H1 (cell line): ENCODE data around the gene HSPBP1. TPM values are rescaled to one million over a fixed set of nuclear protein-coding genes. Genes with fewer than 3 reads are reported as not detected.

Experiments used
- CTCF ChIA-PET: fragments of 300-600 bp; sonication (Branson Sonifier 250); formaldehyde crosslinking; loops from one replicate; lab custom pipeline; 2021; ENCODE audit not compliant: partially characterized antibody; lab: Charles Lee
- POLR2A ChIA-PET: fragments of 300-600 bp; sonication (Branson Sonifier 250); formaldehyde crosslinking; loops from one replicate; lab custom pipeline; 2021; ENCODE audit warnings: inconsistent platforms; ENCODE audit not compliant: partially characterized antibody; lab: Charles Lee
- DNase-seq, 2 experiments: peaks; one replicate each; pipeline versions ENCODE4 v3.0.0 to v3.0.0-alpha.2; 2010 to 2022; ENCODE audit warnings: low spot score in 2 of 2, low read depth in 1 of 2, mixed read lengths in 1 of 2
- FAIRE-seq: peaks from 2 replicates; lab custom pipeline; 2011; peaks lifted over from hg19 to GRCh38; lab: Jason Lieb, UNC
- H2AFZ ChIP-seq: 2 replicates; pipeline ENCODE4 v1.8.1; 2012; ENCODE audit warnings: low read length, inconsistent platforms
- H2AK5ac ChIP-seq: 2 replicates; pipeline ENCODE4 v1.6.1; 2013; ENCODE audit warnings: low read depth, low read length
- H2BK120ac ChIP-seq: replicated peaks from 2 replicates; pipeline ENCODE3; 2013; ENCODE audit warnings: low read depth, low read length, inconsistent platforms
- H2BK12ac ChIP-seq: 2 replicates; pipeline ENCODE4 v1.6.1; 2013; ENCODE audit warnings: low read depth, low read length
- H2BK15ac ChIP-seq: 2 replicates; pipeline ENCODE4 v1.6.1; 2013; ENCODE audit warnings: low read length
- H2BK20ac ChIP-seq: 2 replicates; pipeline ENCODE4 v1.6.1; 2013; ENCODE audit warnings: low read length
- H2BK5ac ChIP-seq: 2 replicates; pipeline ENCODE4 v1.6.1; 2013; ENCODE audit warnings: low read depth, low read length
- H3K14ac ChIP-seq: 2 replicates; pipeline ENCODE4 v1.6.1; 2013; ENCODE audit warnings: inconsistent platforms; ENCODE audit not compliant: insufficient read length
- H3K18ac ChIP-seq: 2 replicates; pipeline ENCODE4 v1.6.1; 2013; ENCODE audit warnings: low read length; ENCODE audit errors: extremely low read depth
- H3K23ac ChIP-seq: 2 replicates; pipeline ENCODE4 v1.6.1; 2013; ENCODE audit warnings: inconsistent platforms; ENCODE audit not compliant: insufficient read length
- H3K23me2 ChIP-seq: 2 replicates; pipeline ENCODE4 v1.6.1; 2013; ENCODE audit warnings: low read depth, low read length
- H3K27ac ChIP-seq: 2 replicates; pipeline ENCODE4 v1.6.1; 2011; ENCODE audit warnings: low read depth, low read length, inconsistent platforms
- H3K27me3 ChIP-seq, 4 experiments: replicated peaks in 1 of 4; 1 replicate in 1 of 4; 2 replicates in 3 of 4; pipeline versions ENCODE4 v1.6.1 to v1.8.1; 2011 to 2013; ENCODE audit warnings: low read length in 3 of 4, mild to moderate bottlenecking in 3 of 4, inconsistent platforms in 2 of 4, mixed read lengths in 2 of 4, moderate library complexity in 1 of 4; ENCODE audit not compliant: control insufficient read depth in 3 of 4, insufficient read depth in 3 of 4; ENCODE audit errors: extremely low read depth in 1 of 4
- H3K36me3 ChIP-seq, 4 experiments: 2 replicates each; pipeline versions ENCODE4 v1.6.1 to v1.8.1; 2011 to 2013; ENCODE audit warnings: mild to moderate bottlenecking in 4 of 4, low read length in 3 of 4, moderate library complexity in 2 of 4, control low read depth in 1 of 4, inconsistent platforms in 1 of 4; ENCODE audit not compliant: insufficient read depth in 4 of 4, control insufficient read depth in 2 of 4
- H3K4ac ChIP-seq: replicated peaks from 2 replicates; pipeline ENCODE3; 2013; ENCODE audit warnings: low read length, low read depth, mixed read lengths, inconsistent platforms; ENCODE audit not compliant: insufficient read length
- H3K4me1 ChIP-seq, 4 experiments: replicated peaks in 1 of 4; 1 replicate in 1 of 4; 2 replicates in 3 of 4; pipeline versions ENCODE4 v1.6.1 to v1.8.1; 2011 to 2013; ENCODE audit warnings: low read length in 3 of 4, inconsistent platforms in 2 of 4, mixed read lengths in 1 of 4; ENCODE audit not compliant: insufficient read depth in 4 of 4, control insufficient read depth in 3 of 4
- H3K4me2 ChIP-seq, 2 experiments: 2 replicates each; pipeline versions ENCODE4 v1.6.1 to v1.8.1; 2011 to 2013; ENCODE audit warnings: low read depth in 2 of 2, low read length in 2 of 2, control low read depth in 1 of 2, inconsistent platforms in 1 of 2, mild to moderate bottlenecking in 1 of 2; ENCODE audit not compliant: insufficient read depth in 1 of 2
- H3K4me3 ChIP-seq, 4 experiments: fragments of 200-600, 300-600 bp in 1 of 4; sonication (generic), shearing (Covaris generic), sonication (Bioruptor Twin) in 1 of 4; 2 replicates each; pipeline versions ENCODE4 v1.5.1 to v1.8.1; 2011 to 2016; ENCODE audit warnings: low read length in 4 of 4, low read depth in 3 of 4, control low read depth in 2 of 4, inconsistent platforms in 2 of 4, mild to moderate bottlenecking in 2 of 4, mixed read lengths in 1 of 4, moderate library complexity in 1 of 4; ENCODE audit not compliant: insufficient read depth in 2 of 4; ENCODE audit errors: extremely low read depth in 1 of 4
- H3K56ac ChIP-seq: replicated peaks from 2 replicates; pipeline ENCODE3; 2013; ENCODE audit warnings: low read depth, mild to moderate bottlenecking, mixed read lengths, low read length, inconsistent platforms; ENCODE audit not compliant: insufficient read length
- H3K79me1 ChIP-seq: 2 replicates; pipeline ENCODE4 v1.6.1; 2013; ENCODE audit warnings: low read depth, low read length, control low read depth
- H3K79me2 ChIP-seq, 2 experiments: 2 replicates each; pipeline versions ENCODE4 v1.6.1 to v1.8.1; 2012 to 2013; ENCODE audit warnings: low read length in 2 of 2, mild to moderate bottlenecking in 2 of 2, inconsistent platforms in 1 of 2; ENCODE audit not compliant: insufficient read depth in 2 of 2, control insufficient read depth in 1 of 2
- H3K9ac ChIP-seq, 4 experiments: replicated peaks in 1 of 4; 1 replicate in 1 of 4; 2 replicates in 3 of 4; pipeline versions ENCODE4 v1.6.1 to v1.8.1; 2011 to 2013; ENCODE audit warnings: low read depth in 3 of 4, low read length in 3 of 4, control low read depth in 2 of 4, mild to moderate bottlenecking in 2 of 4, moderate library complexity in 2 of 4, inconsistent platforms in 1 of 4; ENCODE audit errors: extremely low read depth in 1 of 4
- H3K9me3 ChIP-seq, 2 experiments: 2 replicates each; pipeline versions ENCODE4 v1.6.1 to v1.8.1; 2012 to 2013; ENCODE audit warnings: mild to moderate bottlenecking in 2 of 2, moderate library complexity in 2 of 2, control low read depth in 1 of 2, inconsistent platforms in 1 of 2, low read depth in 1 of 2, low read length in 1 of 2, mixed read lengths in 1 of 2; ENCODE audit not compliant: insufficient read depth in 2 of 2
- H4K20me1 ChIP-seq, 2 experiments: replicated peaks in 1 of 2; 2 replicates each; pipeline versions ENCODE3 to v1.8.1; 2011 to 2013; ENCODE audit warnings: inconsistent platforms in 2 of 2, low read length in 2 of 2, mild to moderate bottlenecking in 1 of 2; ENCODE audit not compliant: insufficient read depth in 2 of 2, control insufficient read depth in 1 of 2
- H4K5ac ChIP-seq: 2 replicates; pipeline ENCODE4 v1.6.1; 2013; ENCODE audit warnings: low read length, low read depth, mixed read lengths, inconsistent platforms; ENCODE audit not compliant: insufficient read length
- H4K8ac ChIP-seq: 2 replicates; pipeline ENCODE4 v1.8.0; 2013; ENCODE audit warnings: mild to moderate bottlenecking, moderate library complexity, low read length, inconsistent platforms; ENCODE audit not compliant: insufficient read depth; ENCODE audit errors: extremely low read depth
- H4K91ac ChIP-seq: replicated peaks from 2 replicates; pipeline ENCODE3; 2013; ENCODE audit warnings: low read length, mixed read lengths, inconsistent platforms; ENCODE audit not compliant: insufficient read length
- CHD2 ChIP-seq: IDR thresholded peaks from 2 replicates; pipeline ENCODE4 v1.6.1; 2012; ENCODE audit warnings: low read length, improper control_type of control experiment
- CTBP2 ChIP-seq: IDR thresholded peaks from 2 replicates; pipeline ENCODE4 v1.7.0; 2011; ENCODE audit warnings: borderline replicate concordance, mild to moderate bottlenecking, moderate library complexity, mixed read lengths, low read length; ENCODE audit not compliant: insufficient read depth, insufficient read length
- EP300 ChIP-seq, 2 experiments: IDR thresholded peaks; 1 replicate in 1 of 2; 2 replicates in 1 of 2; pipeline ENCODE4 v1.6.1; 2011 to 2012; ENCODE audit warnings: low read depth in 2 of 2, low read length in 2 of 2, mild to moderate bottlenecking in 2 of 2, borderline replicate concordance in 1 of 2, inconsistent platforms in 1 of 2, moderate library complexity in 1 of 2
- FOSL1 ChIP-seq: IDR thresholded peaks from 2 replicates; pipeline ENCODE4 v1.6.1; 2011; ENCODE audit warnings: mild to moderate bottlenecking, low read depth, low read length, moderate library complexity; ENCODE audit not compliant: insufficient read depth
- GTF2F1 ChIP-seq: IDR thresholded peaks from 2 replicates; pipeline ENCODE4 v1.6.1; 2012; ENCODE audit warnings: low read depth, low read length, improper control_type of control experiment, borderline replicate concordance
- KDM1A ChIP-seq: fragments of 200-600, 300-600 bp; sonication (generic); IDR thresholded peaks from 2 replicates; pipeline ENCODE4 v1.7.1; 2016; ENCODE audit warnings: mild to moderate bottlenecking, low read length, borderline replicate concordance
- KDM5A ChIP-seq: fragments of 200-600 bp; IDR thresholded peaks from 2 replicates; pipeline ENCODE4 v1.7.1; 2012; ENCODE audit warnings: mild to moderate bottlenecking, low read length, inconsistent platforms, mixed read lengths
- NRF1 ChIP-seq: IDR thresholded peaks from 2 replicates; pipeline ENCODE4 v1.6.1; 2011; ENCODE audit warnings: mild to moderate bottlenecking, low read depth, low read length, improper control_type of control experiment
- SIRT6 ChIP-seq: IDR thresholded peaks from one replicate; pipeline ENCODE4 v1.7.1; 2012; ENCODE audit warnings: low read length, inconsistent platforms
- SP2 ChIP-seq: IDR thresholded peaks from 2 replicates; pipeline ENCODE4 v1.6.1; 2012; ENCODE audit warnings: mild to moderate bottlenecking, low read length, inconsistent platforms
- TBP ChIP-seq: IDR thresholded peaks from 2 replicates; pipeline ENCODE4 v1.6.1; 2011; ENCODE audit warnings: low read depth, low read length, improper control_type of control experiment
- YY1 ChIP-seq: IDR thresholded peaks from 2 replicates; pipeline ENCODE4 v1.6.1; 2011; ENCODE audit warnings: low read depth, mild to moderate bottlenecking, low read length
- WGBS, 2 experiments: shearing (Covaris generic) in 1 of 2; methylation state at CpG; one replicate each; pipeline versions ENCODE4 v1.1.6 to v1.1.7; 2013 to 2015; ENCODE audit warnings: low lambda C conversion rate in 2 of 2, mixed read lengths in 2 of 2, inconsistent platforms in 1 of 2, low coverage in 1 of 2, missing lambda C conversion rate in 1 of 2; ENCODE audit not compliant: insufficient replicate concordance in 2 of 2, insufficient coverage in 1 of 2, insufficient read length in 1 of 2; ENCODE audit errors: extremely low coverage in 1 of 2, missing lambda C conversion rate in 1 of 2; 5-methylcytosine and 5-hydroxymethylcytosine counted together
- polyA plus RNA-seq, 7 experiments: library from polyadenylated mRNA; depleted of rRNA in 3 of 7; stranded (reverse) in 5 of 7; unstranded in 2 of 7; fragments of >200 nt in 5 of 7; fragments of 200-250 nt in 2 of 7; gene quantifications; 1 replicate in 5 of 7; 2 replicates in 1 of 7; 4 replicates in 1 of 7; pipeline versions ENCODE4 v1.2.1 to v1.2.3, GENCODE V29; 2011 to 2013; ENCODE audit warnings: missing spikeins in 2 of 7, mixed read lengths in 2 of 7
- total RNA-seq: library from RNA; stranded (reverse); fragmentation: NEBNext Ultra II Directional; extraction: Animal tissue kit (Norgen Biotek cat#: 25700); gene quantifications from 2 replicates; pipeline ENCODE4 v1.2.1, GENCODE V29; 2021
- TF ChIP-seq, protein P1 (sequence below): IDR thresholded peaks from 2 replicates; pipeline ENCODE4 v1.6.1; 2012; ENCODE audit warnings: low read length, inconsistent platforms

Gene HSPBP1
- total and polyA plus RNA-seq, 2 of the 8 experiments (the other 6 are each of a cell fraction or from before 2014, with no cell fraction given), result 63.4 to 100 TPM

DNA sequence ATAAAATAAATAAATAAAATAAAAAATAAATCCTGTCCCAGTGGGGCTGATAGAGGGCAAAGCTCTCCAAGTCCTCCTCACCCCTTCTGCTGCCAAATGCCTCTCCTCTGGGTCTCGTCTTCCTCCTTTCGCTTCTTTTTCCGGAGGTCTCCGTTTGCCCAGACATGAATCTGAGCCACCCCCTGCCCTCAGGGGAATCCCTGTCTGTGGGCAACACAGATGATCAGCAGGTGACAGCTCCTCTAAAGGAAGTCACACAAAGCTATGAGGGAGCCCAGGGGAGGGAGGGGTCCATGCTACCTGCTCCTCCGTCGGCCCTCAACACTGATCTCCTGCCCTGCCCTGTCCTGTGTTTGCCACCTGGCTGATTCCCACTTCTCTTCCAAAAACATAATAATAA lies 44.8 kb upstream of the HSPBP1 start:
- no peak overlapping the region for H2BK15ac ChIP-seq
- H4K91ac ChIP-seq, result no peak overlapping the region
- H2BK12ac ChIP-seq, result 0 out of 2 replicates have a peak overlapping the region, but pooled peaks have one; percentile 50
- H3K23ac ChIP-seq, result no peak overlapping the region
- no peaks in the 10 kb centered on the region for H3K36me3 ChIP-seq
- no peak overlapping the region for H3K27ac ChIP-seq
- no peak overlapping the region for H3K4me3 ChIP-seq
- no peak overlapping the region for H3K56ac ChIP-seq
- FAIRE-seq (no peak), DNase-seq (no peak)
- CTCF ChIA-PET, result interaction anchor here (1.1 to 1.5 kb wide), 3 partner anchors 14 to 308 kb away, joined by 3 to 5 read pairs (median 3); partner anchors contain the start of gene KMT5C
- H2BK120ac ChIP-seq, result no peak overlapping the region
- POLR2A ChIA-PET, result interaction anchor here (1.0 to 1.1 kb wide), 2 partner anchors 65 to 83 kb away, joined by 3 read pairs; partner anchors contain the start of gene UBE2S
- H4K20me1 ChIP-seq, result no peaks in the 10 kb centered on the region
- H4K8ac ChIP-seq, result no peak overlapping the region
- peaks cover 2% of the 10 kb centered on the region; the same call in 1 of the 2 replicates for H3K23me2 ChIP-seq
- no peak overlapping the region for H3K4ac ChIP-seq
- no peak overlapping the region for H2AFZ ChIP-seq
- H3K79me1 ChIP-seq, result no peaks in the 10 kb centered on the region
- H3K14ac ChIP-seq, result no peak overlapping the region
- no peak overlapping the region for H4K5ac ChIP-seq
- H3K9ac ChIP-seq, result no peak overlapping the region
- H3K27me3 ChIP-seq, result no peaks in the 10 kb centered on the region
- no peak overlapping the region for H2AK5ac ChIP-seq
- no peaks in the 10 kb centered on the region for H3K9me3 ChIP-seq
- peaks cover 0 to 10% (median 5%) of the 10 kb centered on the region in 4 experiments; a peak in 6 of 7 replicates for H3K4me1 ChIP-seq
- TF ChIP-seq, protein P1, sequence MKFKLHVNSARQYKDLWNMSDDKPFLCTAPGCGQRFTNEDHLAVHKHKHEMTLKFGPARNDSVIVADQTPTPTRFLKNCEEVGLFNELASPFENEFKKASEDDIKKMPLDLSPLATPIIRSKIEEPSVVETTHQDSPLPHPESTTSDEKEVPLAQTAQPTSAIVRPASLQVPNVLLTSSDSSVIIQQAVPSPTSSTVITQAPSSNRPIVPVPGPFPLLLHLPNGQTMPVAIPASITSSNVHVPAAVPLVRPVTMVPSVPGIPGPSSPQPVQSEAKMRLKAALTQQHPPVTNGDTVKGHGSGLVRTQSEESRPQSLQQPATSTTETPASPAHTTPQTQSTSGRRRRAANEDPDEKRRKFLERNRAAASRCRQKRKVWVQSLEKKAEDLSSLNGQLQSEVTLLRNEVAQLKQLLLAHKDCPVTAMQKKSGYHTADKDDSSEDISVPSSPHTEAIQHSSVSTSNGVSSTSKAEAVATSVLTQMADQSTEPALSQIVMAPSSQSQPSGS, result no peak
- TF ChIP-seq TBP, result no peak
- no peak for TF ChIP-seq NRF1
- TF ChIP-seq KDM1A, result no peak
- no peak for TF ChIP-seq SIRT6
- no peak for TF ChIP-seq YY1
- TF ChIP-seq KDM5A, result no peak
- no peak for TF ChIP-seq SP2
- TF ChIP-seq CTBP2, result no peak
- TF ChIP-seq GTF2F1, result no peak
- TF ChIP-seq EP300 (IDR thresholded peaks at IDR 0.05; ENCODE audit: borderline replicate concordance in 1 of 2, low read depth in 2 of 2, low read length in 2 of 2), result no peak
- TF ChIP-seq CHD2, result no peak
- TF ChIP-seq FOSL1, result no peak
- H3K79me2 ChIP-seq, result no peaks in the 10 kb centered on the region
- H2BK20ac ChIP-seq, result no peak overlapping the region
- no peak overlapping the region for H3K4me2 ChIP-seq
- WGBS, 2 experiments, result 93% methylated on average over 6 of the region's 6 CpGs; no CpG with 5 or more reads in 1 of the 2 experiments
- H3K18ac ChIP-seq, result no peak overlapping the region
- H2BK5ac ChIP-seq, result no peak overlapping the region
